ENCODE measurements around the gene KHK.

The KHK gene

GRCh38 chr2:27130396-27130795, 43.8 kb downstream of the KHK start:
- DNase-seq: no peak

- no peak for DNase-seq
Measured at GRCh38 chr2:27131429-27131828, 44.9 kb downstream of the KHK start.

GRCh38 chr2:27133195-27133875, 46.8 kb downstream of the KHK start:
- peak in 2 of 6 experiments; percentile 29 to 31 for DNase-seq

GRCh38 chr2:27133905-27134780, 47.6 kb downstream of the KHK start, which contains the start of gene PREB:
PREB (minus strand) TSS chr2:27134636; CDS start chr2:27134421, 215 bp downstream.
- DNase-seq: peak; percentile 92 to 98 (median 96)

GRCh38 chr2:27134781-27135477, 48.4 kb downstream of the KHK start:
- DNase-seq: no peak

- DNase-seq: no peak
Measured at GRCh38 chr2:27135478-27135955, 48.9 kb downstream of the KHK start.

GRCh38 chr2:27136751-27137150, 50.2 kb downstream of the KHK start:
- no peak for DNase-seq

GRCh38 chr2:27137322-27137935, 50.9 kb downstream of the KHK start:
- no peak for DNase-seq

GRCh38 chr2:27138111-27138510, 51.5 kb downstream of the KHK start:
- no peak for DNase-seq

GRCh38 chr2:27139310-27139709, 52.7 kb downstream of the KHK start, which contains the start of gene PRR30:
PRR30 (minus strand) TSS chr2:27139410; CDS start chr2:27138329, 1,081 bp downstream.
- DNase-seq: no peak

- no peak for DNase-seq
Measured at GRCh38 chr2:27143285-27143684, 56.7 kb downstream of the KHK start.

- DNase-seq: no peak
Measured at GRCh38 chr2:27145682-27146081, 59.1 kb downstream of the KHK start.

- no peak for DNase-seq
Measured at GRCh38 chr2:27147935-27148334, 61.4 kb downstream of the KHK start.

- DNase-seq: no peak
Measured at GRCh38 chr2:27148801-27149439, 62.3 kb downstream of the KHK start, which contains the start of gene TCF23. TCF23 (plus strand) TSS chr2:27149004; CDS start chr2:27149134, 130 bp downstream.

- no peak for DNase-seq
Measured at GRCh38 chr2:27149570-27150405, 63.2 kb downstream of the KHK start.

All from stimulated activated naive CD4-positive, alpha-beta T cell (primary cell).